HG02870 (cell line): Measurements from ENCODE around the gene PAK3.

ENCODE experiments used
- ATAC-seq: cut with Tn5 transposase; IDR thresholded peaks from one replicate; pipeline ENCODE4 v1.9.1; 2021; ENCODE audit warnings: mild to moderate bottlenecking, moderate library complexity; ENCODE audit not compliant: unreplicated experiment

PAK3 gene

DNA sequence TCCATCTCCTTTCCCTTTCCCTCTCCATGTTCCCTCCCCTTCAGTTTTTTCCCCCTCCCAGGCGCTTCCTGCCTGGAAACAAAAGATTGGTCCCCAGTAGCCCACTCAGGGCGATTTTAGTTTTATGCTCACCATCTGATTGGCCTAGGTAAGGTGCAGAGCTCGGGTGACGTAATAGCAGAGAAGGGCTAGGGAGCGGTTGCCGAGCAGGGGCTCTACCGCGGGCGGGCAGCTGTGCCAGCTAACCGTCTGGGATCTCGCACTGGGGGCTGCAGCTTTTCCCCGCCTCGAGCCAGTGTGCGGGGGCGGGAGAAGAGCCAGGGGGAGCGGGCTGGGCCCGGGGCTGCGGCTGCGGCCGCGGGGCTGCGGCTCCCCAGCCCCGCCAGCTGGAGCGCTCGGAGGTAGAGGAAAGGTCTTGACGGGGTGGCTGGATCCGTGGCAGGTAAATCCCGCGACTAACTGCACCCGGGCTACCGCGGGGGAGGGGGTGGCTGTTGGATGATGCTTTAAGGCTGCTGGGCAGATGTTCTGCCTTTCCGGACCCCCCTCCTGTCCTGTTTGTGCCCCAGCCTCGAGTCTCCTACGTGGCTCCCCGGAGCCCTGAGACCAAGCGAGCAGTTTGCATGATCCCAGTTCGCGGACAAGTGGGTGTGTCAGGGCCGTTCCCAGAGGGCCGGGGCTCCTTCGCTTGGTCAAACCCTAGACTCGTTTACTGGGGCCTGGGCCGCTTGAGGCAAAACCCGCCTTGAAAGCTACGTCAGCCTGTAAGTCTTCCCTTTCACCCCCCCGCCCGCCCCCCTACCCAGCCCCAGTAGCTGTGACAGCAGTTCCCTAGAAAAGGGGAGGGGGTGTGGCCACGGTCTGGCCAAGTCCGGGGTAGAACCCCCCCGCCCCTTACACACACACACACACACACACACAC, at the start of gene PAK3:
TSS of gene PAK3 (plus strand) at position 218 of the 922 bp plus-strand sequence. CDS start 26,913 bp downstream, outside the sequence.
- ATAC-seq, result no peak

DNA sequence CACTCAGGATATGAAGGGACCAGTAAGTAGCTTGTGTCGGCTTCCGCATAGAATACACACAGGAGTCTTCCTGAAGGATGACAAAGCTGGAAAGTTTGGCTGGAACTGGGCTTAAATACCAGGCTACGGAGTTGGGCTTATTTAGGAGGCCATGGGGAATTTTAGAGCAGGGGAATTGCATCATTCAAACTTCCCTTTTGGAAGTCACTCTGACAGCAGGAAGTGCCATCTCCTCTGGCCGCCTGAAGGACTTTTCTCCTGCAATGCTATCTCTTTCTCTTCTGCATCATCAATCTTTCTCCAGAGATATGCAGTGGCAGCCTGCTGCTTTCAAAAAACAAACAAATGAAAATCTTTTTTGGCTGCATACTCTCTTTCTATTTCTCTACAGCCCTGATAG, 48.4 kb upstream of the PAK3 start:
- no peak for ATAC-seq

GRCh38 chrX:111052478-111052877, 43.5 kb upstream of the PAK3 start:
- no peak for ATAC-seq

DNA sequence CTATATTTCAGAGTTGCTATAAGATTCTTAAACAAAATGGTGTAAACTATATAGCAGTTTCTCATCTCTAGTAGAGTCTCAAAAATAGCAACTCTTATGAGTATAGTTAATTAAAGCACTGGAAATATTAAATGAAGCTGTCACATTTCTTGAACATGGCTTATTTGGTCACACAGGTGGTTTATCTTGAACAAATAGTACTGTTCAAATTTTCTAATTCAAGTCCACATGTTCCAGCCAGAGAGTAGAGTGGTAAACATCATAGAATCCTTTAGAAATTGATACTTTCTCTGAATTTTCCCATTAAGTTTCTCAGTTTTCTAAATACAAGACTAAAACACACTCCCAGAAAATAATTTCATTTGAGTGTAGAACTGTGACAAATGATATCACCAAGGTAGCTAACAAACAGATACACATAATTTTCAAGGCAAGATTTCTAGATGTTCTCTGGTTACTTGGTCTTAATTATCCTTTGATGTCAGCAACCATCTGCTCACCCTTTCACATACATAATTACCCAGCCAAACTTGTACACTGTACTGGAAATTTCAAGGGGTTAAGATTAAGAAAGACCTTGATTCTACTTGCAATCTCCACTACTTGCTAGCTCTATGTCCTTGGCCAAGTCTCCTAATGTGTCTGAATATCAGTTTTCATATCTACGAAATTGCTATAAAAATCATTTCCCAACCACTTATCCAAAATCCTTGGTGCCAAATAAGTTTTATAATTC, 24.3 kb upstream of the PAK3 start:
- ATAC-seq, result no peak

- ATAC-seq, result no peak
Observed at GRCh38 chrX:111083081-111083480, 12.9 kb upstream of the PAK3 start.

GRCh38 chrX:111086591-111087006, 9.4 kb upstream of the PAK3 start:
- no peak for ATAC-seq

- no peak for ATAC-seq
Observed at GRCh38 chrX:111088628-111089027, 7.4 kb upstream of the PAK3 start.

GRCh38 chrX:111090458-111090857, 5.5 kb upstream of the PAK3 start:
- ATAC-seq, result no peak

- peak; percentile 47 for ATAC-seq
Observed at GRCh38 chrX:111098874-111099273, 2.9 kb downstream of the PAK3 start.

GRCh38 chrX:111100191-111100590, 4.2 kb downstream of the PAK3 start:
- peak; percentile 58 for ATAC-seq

DNA sequence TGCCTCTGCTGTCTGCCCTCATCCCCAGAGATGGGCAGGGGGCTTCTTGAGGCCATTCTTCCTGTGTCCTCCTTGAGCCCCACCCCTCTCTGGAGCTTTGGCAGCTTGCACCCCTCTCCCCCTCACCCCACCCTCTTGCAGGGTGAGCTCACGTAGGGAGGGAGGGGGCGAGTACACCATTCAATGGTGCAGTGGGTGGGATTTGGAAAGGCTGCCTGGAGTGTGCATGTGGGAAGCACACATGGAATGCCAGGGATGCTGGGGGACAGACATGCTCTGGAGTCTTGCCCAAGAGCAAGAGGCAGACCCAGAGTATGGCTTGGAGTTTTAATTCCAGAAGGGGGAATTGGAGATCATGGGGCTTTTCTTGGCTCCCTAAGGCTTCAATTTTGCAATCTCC, 5.6 kb downstream of the PAK3 start:
- ATAC-seq, result no peak

- no peak for ATAC-seq
Observed at GRCh38 chrX:111102636-111103035, 6.6 kb downstream of the PAK3 start.

GRCh38 chrX:111103246-111103645, 7.3 kb downstream of the PAK3 start:
- no peak for ATAC-seq

DNA sequence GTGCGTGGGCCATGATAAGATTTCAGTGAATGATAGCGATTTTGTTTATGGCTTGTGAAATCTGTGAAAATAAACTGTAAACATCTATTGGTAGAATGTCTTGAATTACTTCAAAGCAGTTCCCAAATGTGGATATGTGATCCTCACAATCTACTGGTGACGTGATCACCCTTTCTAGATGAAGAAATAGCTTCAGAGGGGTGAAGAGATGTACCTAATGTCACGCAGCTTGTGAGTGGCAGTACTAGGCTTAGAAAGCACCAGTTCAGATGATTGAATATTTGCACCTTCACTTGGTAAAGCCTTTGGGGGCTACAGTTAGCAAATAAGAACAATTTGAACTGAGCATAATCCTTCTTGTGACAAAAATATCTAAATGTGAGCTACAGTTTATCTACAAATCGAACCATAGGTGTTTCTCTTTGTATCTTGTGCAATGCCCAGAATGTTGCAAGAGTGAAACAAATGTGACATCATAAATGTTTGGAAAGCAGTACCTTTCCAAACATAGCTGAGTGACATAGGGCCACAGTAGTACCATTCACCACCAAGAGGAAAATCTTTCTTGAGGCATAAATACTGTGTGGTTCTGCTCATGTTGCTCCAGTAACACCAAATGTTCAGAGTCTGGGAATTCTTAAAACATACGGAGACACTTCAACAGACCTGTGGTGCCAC, 14.2 kb downstream of the PAK3 start:
- no peak for ATAC-seq

GRCh38 chrX:111114806-111115205, 18.8 kb downstream of the PAK3 start:
- ATAC-seq, result no peak

DNA sequence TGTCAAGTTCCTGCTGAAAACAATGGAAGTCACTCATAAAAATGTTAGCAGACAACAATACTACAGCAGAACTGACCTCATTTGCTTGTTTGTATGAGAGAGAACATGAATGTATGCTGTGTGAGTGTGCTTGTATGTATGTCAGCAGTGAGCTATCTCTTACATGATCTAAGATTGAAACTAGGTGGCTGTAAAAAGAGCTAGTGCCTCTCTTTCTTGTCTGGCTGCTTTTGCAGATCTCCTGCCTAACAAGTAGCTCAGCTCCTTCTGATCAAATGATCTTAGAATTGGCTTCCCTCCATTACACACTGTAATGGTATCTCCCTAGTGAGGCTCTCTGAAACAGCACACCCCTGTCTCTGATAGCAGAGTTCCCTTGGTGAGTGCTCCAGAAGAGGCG, 20.7 kb downstream of the PAK3 start:
- ATAC-seq, result no peak

- no peak for ATAC-seq
Observed at GRCh38 chrX:111119341-111119740, 23.4 kb downstream of the PAK3 start.

- ATAC-seq, result no peak
Observed at GRCh38 chrX:111123125-111123524, 27.1 kb downstream of the PAK3 start.

GRCh38 chrX:111123606-111124179, 27.7 kb downstream of the PAK3 start:
- ATAC-seq, result no peak

DNA sequence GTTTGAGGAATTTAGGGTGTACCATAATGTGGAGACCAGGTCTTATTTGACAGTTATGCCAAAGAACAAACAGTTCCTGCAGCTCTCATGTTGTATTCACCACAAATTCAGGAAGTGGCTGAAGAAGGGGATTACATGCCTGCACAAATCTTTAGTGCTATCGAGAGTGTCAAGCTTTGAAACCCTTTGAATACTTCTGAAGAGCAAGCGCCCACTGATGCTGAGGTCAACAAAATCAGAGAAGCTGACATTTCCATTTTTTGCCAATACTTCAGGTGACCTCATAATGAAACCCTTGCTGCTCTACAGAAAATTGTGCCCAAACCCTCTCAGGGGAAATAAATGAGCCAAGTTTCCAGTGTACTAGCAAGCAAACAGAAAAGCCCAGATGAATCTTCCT, 28.4 kb downstream of the PAK3 start:
- ATAC-seq, result no peak

DNA sequence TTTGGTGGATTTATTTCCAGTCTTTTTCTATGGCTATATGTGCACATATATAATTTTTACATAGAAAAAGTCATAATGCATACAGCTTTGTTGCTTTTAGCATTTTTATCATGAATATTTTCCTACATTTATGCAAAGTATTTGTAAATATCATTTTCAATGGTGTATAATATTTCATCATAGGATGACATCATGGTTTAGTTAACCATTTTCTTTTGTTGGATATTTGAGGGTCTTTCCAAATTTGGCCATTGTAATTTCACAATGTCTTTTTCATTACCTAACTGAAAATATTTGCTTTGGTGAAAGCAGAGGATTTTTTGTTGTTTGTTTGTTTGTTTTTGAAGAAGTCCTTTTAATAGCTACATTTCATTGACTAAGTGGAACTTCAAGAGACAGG, 31.0 kb downstream of the PAK3 start:
- no peak for ATAC-seq
